ENCODE measurements around the gene CDC25A. TPM values are rescaled to one million over a fixed set of nuclear protein-coding genes. Genes with fewer than 3 reads are reported as not detected.

The CDC25A gene
- total and polyA plus RNA-seq, 9 of the 15 experiments (the other 6 are each of a cell fraction or from before 2014, with no cell fraction given), result 3.4 to 61.3 (median 51.8) TPM

DNA sequence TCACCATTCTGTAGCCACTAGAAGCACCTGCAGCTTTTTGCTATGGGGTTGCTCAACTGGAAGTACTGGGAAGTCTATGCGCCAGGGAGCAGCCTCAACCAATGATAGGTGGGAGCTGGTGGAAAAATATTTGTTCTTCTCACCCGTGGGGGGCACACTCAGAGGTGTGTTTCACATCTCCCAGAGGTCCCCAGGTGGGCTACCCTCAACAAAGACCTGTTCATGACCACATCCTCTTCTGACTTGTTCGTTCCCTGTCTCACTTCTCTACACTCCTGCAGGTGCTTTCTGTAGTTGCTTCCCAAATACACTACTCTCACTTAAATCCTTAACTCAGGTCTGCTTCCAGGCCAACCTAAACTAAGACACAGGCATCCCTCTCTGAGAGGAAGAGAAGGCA, 38.7 kb upstream of the CDC25A start:
- WGBS (ENCODE audit: insufficient coverage, low coverage, missing lambda C conversion rate), result 0% methylated on average over 3 of the region's 3 CpGs
- Histone ChIP-seq H4K20me1 (replicated peaks; ENCODE audit: control insufficient read depth, insufficient read depth, low read length) (no peaks in the 10 kb centered on the region), H3K9me3 (replicated peaks; ENCODE audit: control insufficient read depth, insufficient read depth, low read depth, low read length) (no peaks in the 10 kb centered on the region), H3K27me3 (ENCODE audit: control insufficient read depth in 2 of 2, insufficient read depth in 2 of 2, low read length in 2 of 2) (peaks cover 3 to 8% of the 10 kb centered on the region in 2 experiments; a peak in 2 of 5 replicates), H3K4me2 (ENCODE audit: insufficient read depth, low read length) (no peak overlapping the region), H2AFZ (ENCODE audit: low read depth, low read length) (no peak overlapping the region), H3K36me3 (ENCODE audit: control insufficient read depth, insufficient read depth, low read length) (no peaks in the 10 kb centered on the region), H3K79me2 (ENCODE audit: control insufficient read depth, insufficient read depth, low read length) (no peaks in the 10 kb centered on the region), H3K9ac (ENCODE audit: insufficient read depth in 1 of 2, low read depth in 2 of 2, low read length in 2 of 2) (no peak overlapping the region), H3K27ac (ENCODE audit: extremely low read depth, low read depth, low read length) (no peak overlapping the region), H3K4me3 (no peak overlapping the region), H3K4me1 (replicated peaks in 1 of 2; ENCODE audit: control insufficient read depth in 2 of 2, insufficient read depth in 2 of 2, low read length in 2 of 2) (peaks cover 0 to 5% of the 10 kb centered on the region in 2 experiments; a peak in 3 of 5 replicates), H3K9me1 (ENCODE audit: control insufficient read depth, insufficient read depth, low read length) (no peaks in the 10 kb centered on the region)
- POLR2A ChIA-PET, result interaction anchor here (1.5 kb wide), 1 partner anchor 14 kb away, joined by 8 read pairs; the partner anchor contains the start of gene ZNF589
- TF ChIP-seq PHTF2 (CRISPR knock-in tag; IDR thresholded peaks at IDR 0.05), result no peak
- TF ChIP-seq, protein P1, sequence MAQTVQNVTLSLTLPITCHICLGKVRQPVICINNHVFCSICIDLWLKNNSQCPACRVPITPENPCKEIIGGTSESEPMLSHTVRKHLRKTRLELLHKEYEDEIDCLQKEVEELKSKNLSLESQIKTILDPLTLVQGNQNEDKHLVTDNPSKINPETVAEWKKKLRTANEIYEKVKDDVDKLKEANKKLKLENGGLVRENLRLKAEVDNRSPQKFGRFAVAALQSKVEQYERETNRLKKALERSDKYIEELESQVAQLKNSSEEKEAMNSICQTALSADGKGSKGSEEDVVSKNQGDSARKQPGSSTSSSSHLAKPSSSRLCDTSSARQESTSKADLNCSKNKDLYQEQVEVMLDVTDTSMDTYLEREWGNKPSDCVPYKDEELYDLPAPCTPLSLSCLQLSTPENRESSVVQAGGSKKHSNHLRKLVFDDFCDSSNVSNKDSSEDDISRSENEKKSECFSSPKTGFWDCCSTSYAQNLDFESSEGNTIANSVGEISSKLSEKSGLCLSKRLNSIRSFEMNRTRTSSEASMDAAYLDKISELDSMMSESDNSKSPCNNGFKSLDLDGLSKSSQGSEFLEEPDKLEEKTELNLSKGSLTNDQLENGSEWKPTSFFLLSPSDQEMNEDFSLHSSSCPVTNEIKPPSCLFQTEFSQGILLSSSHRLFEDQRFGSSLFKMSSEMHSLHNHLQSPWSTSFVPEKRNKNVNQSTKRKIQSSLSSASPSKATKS (CRISPR knock-in tag; IDR thresholded peaks at IDR 0.05), result no peak
- no peak for TF ChIP-seq ZNF507 (tag; conservative IDR thresholded peaks at IDR 0.05)
- no peak for TF ChIP-seq TAL1 (IDR thresholded peaks at IDR 0.05)
- TF ChIP-seq, protein P2, sequence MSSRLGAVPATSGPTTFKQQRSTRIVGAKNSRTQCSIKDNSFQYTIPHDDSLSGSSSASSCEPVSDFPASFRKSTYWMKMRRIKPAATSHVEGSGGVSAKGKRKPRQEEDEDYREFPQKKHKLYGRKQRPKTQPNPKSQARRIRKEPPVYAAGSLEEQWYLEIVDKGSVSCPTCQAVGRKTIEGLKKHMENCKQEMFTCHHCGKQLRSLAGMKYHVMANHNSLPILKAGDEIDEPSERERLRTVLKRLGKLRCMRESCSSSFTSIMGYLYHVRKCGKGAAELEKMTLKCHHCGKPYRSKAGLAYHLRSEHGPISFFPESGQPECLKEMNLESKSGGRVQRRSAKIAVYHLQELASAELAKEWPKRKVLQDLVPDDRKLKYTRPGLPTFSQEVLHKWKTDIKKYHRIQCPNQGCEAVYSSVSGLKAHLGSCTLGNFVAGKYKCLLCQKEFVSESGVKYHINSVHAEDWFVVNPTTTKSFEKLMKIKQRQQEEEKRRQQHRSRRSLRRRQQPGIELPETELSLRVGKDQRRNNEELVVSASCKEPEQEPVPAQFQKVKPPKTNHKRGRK (tag; IDR thresholded peaks at IDR 0.05), result no peak
- TF ChIP-seq ZNF253 (CRISPR knock-in tag; conservative IDR thresholded peaks at IDR 0.05), result no peak
- no peak for TF ChIP-seq CXXC5 (CRISPR knock-in tag; IDR thresholded peaks at IDR 0.05)
- TF ChIP-seq ZNF644 (tag; IDR thresholded peaks at IDR 0.05; ENCODE audit: low read depth), result no peak
- no peak for TF ChIP-seq BRD4 (IDR thresholded peaks at IDR 0.05)
- no peak for TF ChIP-seq SMAD4 (CRISPR knock-in tag; conservative IDR thresholded peaks at IDR 0.05)
- TF ChIP-seq, protein P3, sequence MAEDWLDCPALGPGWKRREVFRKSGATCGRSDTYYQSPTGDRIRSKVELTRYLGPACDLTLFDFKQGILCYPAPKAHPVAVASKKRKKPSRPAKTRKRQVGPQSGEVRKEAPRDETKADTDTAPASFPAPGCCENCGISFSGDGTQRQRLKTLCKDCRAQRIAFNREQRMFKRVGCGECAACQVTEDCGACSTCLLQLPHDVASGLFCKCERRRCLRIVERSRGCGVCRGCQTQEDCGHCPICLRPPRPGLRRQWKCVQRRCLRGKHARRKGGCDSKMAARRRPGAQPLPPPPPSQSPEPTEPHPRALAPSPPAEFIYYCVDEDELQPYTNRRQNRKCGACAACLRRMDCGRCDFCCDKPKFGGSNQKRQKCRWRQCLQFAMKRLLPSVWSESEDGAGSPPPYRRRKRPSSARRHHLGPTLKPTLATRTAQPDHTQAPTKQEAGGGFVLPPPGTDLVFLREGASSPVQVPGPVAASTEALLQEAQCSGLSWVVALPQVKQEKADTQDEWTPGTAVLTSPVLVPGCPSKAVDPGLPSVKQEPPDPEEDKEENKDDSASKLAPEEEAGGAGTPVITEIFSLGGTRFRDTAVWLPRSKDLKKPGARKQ (CRISPR knock-in tag; IDR thresholded peaks at IDR 0.05), result no peak
- TF ChIP-seq SREBF1 (IDR thresholded peaks at IDR 0.05; ENCODE audit: borderline replicate concordance, low read depth, low read length), result no peak
- no peak for TF ChIP-seq RHOXF2B (CRISPR knock-in tag; conservative IDR thresholded peaks at IDR 0.05)
- no peak for TF ChIP-seq PHB (CRISPR knock-in tag; IDR thresholded peaks at IDR 0.05)
- TF ChIP-seq LARP7 (IDR thresholded peaks at IDR 0.05), result no peak
- no peak for TF ChIP-seq ZNF184 (CRISPR knock-in tag; IDR thresholded peaks at IDR 0.05)
- BruUV-seq (replicated peaks), result no TSS peak
- CTCF ChIA-PET (ENCODE audit: low intra/inter-chr PET ratio), result no interaction called here
- in situ Hi-C loops (cut with MboI) (no loop called here), intact Hi-C loops (cut with micrococcal nuclease) (no loop called here)
- DNase-seq (ENCODE audit: extremely low read depth in 1 of 4, low spot score in 3 of 4) (no peak), FAIRE-seq (no peak), ATAC-seq (no peak)
